ENCODE results near the gene RCBTB1. TPM values are rescaled to one million over a fixed set of nuclear protein-coding genes. Genes with fewer than 3 reads are reported as not detected.

RCBTB1 gene
- total RNA-seq, 2 experiments from 2014 or later = 18.6 to 19.3 TPM

DNA sequence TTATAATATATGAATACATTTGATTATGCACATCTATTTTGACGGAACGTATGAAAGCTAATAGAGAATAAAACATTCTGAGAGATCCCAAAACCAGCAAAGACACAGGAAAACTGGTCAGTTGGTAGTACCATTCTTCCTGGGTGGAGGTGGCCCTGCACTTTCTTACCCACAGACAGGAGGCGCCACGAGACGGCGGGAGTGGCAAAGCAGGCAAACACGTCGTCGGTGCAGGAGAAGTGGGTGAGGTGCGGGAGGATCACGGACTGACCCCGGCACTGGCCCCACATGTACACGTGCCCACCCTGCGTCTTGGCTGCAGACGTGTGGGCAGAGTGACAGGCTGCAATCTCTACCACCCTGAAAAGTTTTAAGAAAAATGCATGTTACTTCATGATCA lies 36.1 kb downstream of the RCBTB1 start:
- Mint-ChIP-seq H3K4me3 (no peak overlapping the region), H3K9me3 (ENCODE audit: insufficient read depth) (no peaks in the 10 kb centered on the region), H3K27ac (no peak overlapping the region), H3K36me3 (ENCODE audit: low read depth) (peaks cover 30% of the 10 kb centered on the region), H3K4me1 (ENCODE audit: low read depth) (peaks cover 3% of the 10 kb centered on the region), H3K27me3 (ENCODE audit: low read depth) (no peaks in the 10 kb centered on the region)
- DNase-seq (no peak), ATAC-seq (no peak)
- POLR2A ChIA-PET = interaction anchor here (0.6 kb wide), 2 partner anchors 20 to 59 kb away, joined by 4 to 5 read pairs; no protein-coding TSS in a partner anchor
- CTCF ChIA-PET = interaction anchor here (1.3 kb wide), 1 partner anchor 58 kb away, joined by 4 read pairs; no protein-coding TSS in a partner anchor

DNA sequence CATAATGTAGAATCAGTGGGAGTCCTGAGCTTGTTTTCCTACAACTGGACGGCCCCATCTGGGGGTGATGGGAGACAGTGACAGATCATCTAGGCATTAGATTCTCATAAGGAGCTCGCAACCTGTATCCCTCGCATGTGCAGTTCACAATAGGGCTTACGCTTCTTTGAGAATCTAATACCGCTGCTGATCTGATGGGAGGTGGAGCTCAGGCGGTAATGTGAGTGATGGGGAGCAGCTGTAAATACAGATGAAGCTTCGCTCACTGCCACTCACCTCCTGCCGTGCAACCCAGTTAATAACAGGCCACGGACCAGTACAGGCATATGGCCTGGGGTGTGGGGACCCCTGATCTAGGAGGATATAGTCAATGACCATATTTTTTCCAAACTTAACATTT lies 38.8 kb downstream of the RCBTB1 start:
- Mint-ChIP-seq H3K27ac (no peak overlapping the region), H3K4me3 (no peak overlapping the region), H3K9me3 (ENCODE audit: insufficient read depth) (no peaks in the 10 kb centered on the region), H3K27me3 (ENCODE audit: low read depth) (no peaks in the 10 kb centered on the region), H3K36me3 (ENCODE audit: low read depth) (peaks cover 34% of the 10 kb centered on the region), H3K4me1 (ENCODE audit: low read depth) (peaks cover 3% of the 10 kb centered on the region)
- ATAC-seq = no peak
- POLR2A ChIA-PET = no interaction called here
- no peak for DNase-seq
- CTCF ChIA-PET = interaction anchor here (0.5 kb wide), 1 partner anchor 14 kb away, joined by 3 read pairs; no protein-coding TSS in a partner anchor

DNA sequence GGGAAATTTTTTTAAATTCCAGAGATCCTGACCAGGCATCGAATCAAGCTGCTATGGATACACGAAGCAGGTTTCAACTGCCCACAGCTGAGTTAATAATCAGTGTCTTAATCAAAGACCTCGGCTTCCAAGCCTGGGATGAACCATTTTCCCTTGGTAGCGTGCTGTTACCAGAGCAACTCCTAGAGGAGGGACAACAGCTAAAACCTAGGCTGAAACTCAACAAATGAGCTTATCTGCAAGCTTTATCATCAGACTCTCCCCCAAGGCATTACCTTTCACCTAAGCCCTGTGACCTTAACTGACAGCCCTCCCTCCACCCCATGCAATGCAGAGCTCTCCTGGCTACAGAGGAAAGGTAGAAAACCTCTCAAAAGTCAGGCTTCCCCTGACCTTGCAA lies 39.7 kb downstream of the RCBTB1 start:
- Mint-ChIP-seq H3K9me3 (ENCODE audit: insufficient read depth) (no peaks in the 10 kb centered on the region), H3K4me3 (no peak overlapping the region), H3K4me1 (ENCODE audit: low read depth) (peaks cover 4% of the 10 kb centered on the region), H3K27ac (no peak overlapping the region), H3K36me3 (ENCODE audit: low read depth) (peaks cover 34% of the 10 kb centered on the region), H3K27me3 (ENCODE audit: low read depth) (no peaks in the 10 kb centered on the region)
- no peak for DNase-seq
- ATAC-seq = no peak
- CTCF ChIA-PET = no interaction called here
- POLR2A ChIA-PET = no interaction called here

DNA sequence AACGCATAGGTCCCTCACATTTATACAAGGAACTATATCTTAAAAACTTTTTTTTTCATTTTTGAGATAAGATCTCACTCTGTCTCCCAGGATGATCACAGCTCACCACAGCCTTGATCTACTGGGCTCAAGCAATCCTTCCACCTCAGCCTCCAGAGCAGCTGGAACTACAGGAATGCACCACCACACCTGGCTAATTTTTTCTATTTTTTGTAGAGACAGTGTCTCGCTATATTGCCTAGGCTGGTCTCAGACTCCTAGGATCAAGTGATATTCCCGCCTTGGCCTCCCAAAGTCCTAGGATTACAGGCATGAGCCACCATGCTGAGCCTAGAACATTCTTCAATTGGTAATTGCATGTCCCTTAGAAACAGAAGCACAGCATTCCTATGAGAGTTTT lies 41.7 kb downstream of the RCBTB1 start:
- Mint-ChIP-seq H3K4me3 (no peak overlapping the region), H3K9me3 (ENCODE audit: insufficient read depth) (no peaks in the 10 kb centered on the region), H3K27me3 (ENCODE audit: low read depth) (no peaks in the 10 kb centered on the region), H3K4me1 (ENCODE audit: low read depth) (peaks cover 21% of the 10 kb centered on the region), H3K27ac (no peak overlapping the region), H3K36me3 (ENCODE audit: low read depth) (peaks cover 44% of the 10 kb centered on the region)
- ChIA-PET CTCF (no interaction called here), POLR2A (no interaction called here)
- DNase-seq = no peak
- no peak for ATAC-seq

- CTCF ChIA-PET = interaction anchor here (1.1 to 1.6 kb wide), 3 partner anchors 10 to 88 kb away, joined by 3 to 4 read pairs (median 3); partner anchors contain the start of gene ARL11
- peak; percentile 36 for ATAC-seq
Measured at GRCh38 chr13:49540552-49540951, 44.8 kb downstream of the RCBTB1 start.

GRCh38 chr13:49539746-49540145 lies 45.6 kb downstream of the RCBTB1 start:
- no peak for DNase-seq
- Mint-ChIP-seq H3K4me3 (no peak overlapping the region), H3K4me1 (ENCODE audit: low read depth) (peaks cover 21% of the 10 kb centered on the region), H3K9me3 (ENCODE audit: insufficient read depth) (no peaks in the 10 kb centered on the region), H3K27ac (peak overlapping the region; percentile 77), H3K36me3 (ENCODE audit: low read depth) (peaks cover 30% of the 10 kb centered on the region), H3K27me3 (ENCODE audit: low read depth) (no peaks in the 10 kb centered on the region)
- ChIA-PET POLR2A (interaction anchor here (0.5 to 1.0 kb wide), 4 partner anchors 9 to 430 kb away, joined by 3 to 4 read pairs (median 3); no protein-coding TSS in a partner anchor), CTCF (interaction anchor here (1.0 to 1.6 kb wide), 5 partner anchors 10 to 88 kb away, joined by 3 to 4 read pairs (median 3); partner anchors contain the start of gene ARL11)
- ATAC-seq = no peak

More at GRCh38 chr13:49540552-49540951, 44.8 kb downstream of the RCBTB1 start:
- H3K4me3 Mint-ChIP-seq = peak overlapping the region; percentile 47
- H3K27ac Mint-ChIP-seq = peak overlapping the region; percentile 77
- peaks cover 35% of the 10 kb centered on the region for H3K36me3 Mint-ChIP-seq (ENCODE audit: low read depth)
- H3K4me1 Mint-ChIP-seq (ENCODE audit: low read depth) = peaks cover 21% of the 10 kb centered on the region
- DNase-seq = peak; percentile 22
- H3K27me3 Mint-ChIP-seq (ENCODE audit: low read depth) = no peaks in the 10 kb centered on the region
- H3K9me3 Mint-ChIP-seq (ENCODE audit: insufficient read depth) = no peaks in the 10 kb centered on the region
- POLR2A ChIA-PET = interaction anchor here (0.7 to 1.0 kb wide), 3 partner anchors 10 to 71 kb away, joined by 3 read pairs; no protein-coding TSS in a partner anchor

- ChIA-PET CTCF (interaction anchor here (1.0 to 1.6 kb wide), 4 partner anchors 11 to 89 kb away, joined by 3 to 4 read pairs (median 3); partner anchors contain the start of gene ARL11), POLR2A (interaction anchor here (0.5 to 0.9 kb wide), 2 partner anchors 44 to 430 kb away, joined by 3 to 4 read pairs; no protein-coding TSS in a partner anchor)
- H3K36me3 Mint-ChIP-seq (ENCODE audit: low read depth) = peaks cover 28% of the 10 kb centered on the region
- DNase-seq (no peak), ATAC-seq (no peak)
- H3K4me1 Mint-ChIP-seq (ENCODE audit: low read depth) = peaks cover 21% of the 10 kb centered on the region
- no peaks in the 10 kb centered on the region for H3K9me3 Mint-ChIP-seq (ENCODE audit: insufficient read depth)
- H3K27me3 Mint-ChIP-seq (ENCODE audit: low read depth) = no peaks in the 10 kb centered on the region
- H3K27ac Mint-ChIP-seq = peak overlapping the region; percentile 72
- H3K4me3 Mint-ChIP-seq = no peak overlapping the region
Measured at GRCh38 chr13:49539313-49539712, 46.0 kb downstream of the RCBTB1 start.

DNA sequence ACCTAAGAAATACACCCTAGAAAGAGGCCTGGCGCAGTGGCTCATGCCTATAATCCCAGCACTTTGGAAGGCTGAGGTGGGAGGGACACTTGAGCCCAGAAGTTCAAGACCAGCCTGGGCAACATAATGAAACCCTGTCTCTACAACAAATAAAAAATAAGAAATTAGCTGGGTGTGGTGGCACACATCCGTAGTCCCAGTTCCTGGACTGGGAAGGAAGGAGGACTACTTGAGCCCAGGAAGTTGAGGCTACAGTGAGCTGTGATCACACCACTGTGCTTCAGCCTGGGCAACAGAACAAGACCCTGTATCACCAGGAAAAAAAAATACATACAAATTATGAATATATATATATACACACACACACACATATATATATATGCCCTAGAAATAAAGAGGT lies 47.0 kb downstream of the RCBTB1 start:
- CTCF ChIA-PET = interaction anchor here (1.5 kb wide), 1 partner anchor 13 kb away, joined by 3 read pairs; no protein-coding TSS in a partner anchor
- ATAC-seq = no peak
- POLR2A ChIA-PET = interaction anchor here (0.6 kb wide), 1 partner anchor 376 kb away, joined by 4 read pairs; no protein-coding TSS in a partner anchor
- no peak overlapping the region for H3K27ac Mint-ChIP-seq
- no peaks in the 10 kb centered on the region for H3K27me3 Mint-ChIP-seq (ENCODE audit: low read depth)
- H3K4me1 Mint-ChIP-seq (ENCODE audit: low read depth) = peaks cover 21% of the 10 kb centered on the region
- DNase-seq = no peak
- H3K9me3 Mint-ChIP-seq (ENCODE audit: insufficient read depth) = no peaks in the 10 kb centered on the region
- no peak overlapping the region for H3K4me3 Mint-ChIP-seq
- peaks cover 32% of the 10 kb centered on the region for H3K36me3 Mint-ChIP-seq (ENCODE audit: low read depth)

- H3K27me3 Mint-ChIP-seq (ENCODE audit: low read depth) = no peaks in the 10 kb centered on the region
- H3K4me1 Mint-ChIP-seq (ENCODE audit: low read depth) = peaks cover 21% of the 10 kb centered on the region
- ChIA-PET POLR2A (interaction anchor here (0.6 kb wide), 1 partner anchor 350 kb away, joined by 4 read pairs; no protein-coding TSS in a partner anchor), CTCF (no interaction called here)
- peaks cover 32% of the 10 kb centered on the region for H3K36me3 Mint-ChIP-seq (ENCODE audit: low read depth)
- DNase-seq (no peak), ATAC-seq (no peak)
- H3K9me3 Mint-ChIP-seq (ENCODE audit: insufficient read depth) = no peaks in the 10 kb centered on the region
- H3K4me3 Mint-ChIP-seq = no peak overlapping the region
- H3K27ac Mint-ChIP-seq = no peak overlapping the region
Measured at GRCh38 chr13:49536144-49536873, 49.0 kb downstream of the RCBTB1 start.

DNA sequence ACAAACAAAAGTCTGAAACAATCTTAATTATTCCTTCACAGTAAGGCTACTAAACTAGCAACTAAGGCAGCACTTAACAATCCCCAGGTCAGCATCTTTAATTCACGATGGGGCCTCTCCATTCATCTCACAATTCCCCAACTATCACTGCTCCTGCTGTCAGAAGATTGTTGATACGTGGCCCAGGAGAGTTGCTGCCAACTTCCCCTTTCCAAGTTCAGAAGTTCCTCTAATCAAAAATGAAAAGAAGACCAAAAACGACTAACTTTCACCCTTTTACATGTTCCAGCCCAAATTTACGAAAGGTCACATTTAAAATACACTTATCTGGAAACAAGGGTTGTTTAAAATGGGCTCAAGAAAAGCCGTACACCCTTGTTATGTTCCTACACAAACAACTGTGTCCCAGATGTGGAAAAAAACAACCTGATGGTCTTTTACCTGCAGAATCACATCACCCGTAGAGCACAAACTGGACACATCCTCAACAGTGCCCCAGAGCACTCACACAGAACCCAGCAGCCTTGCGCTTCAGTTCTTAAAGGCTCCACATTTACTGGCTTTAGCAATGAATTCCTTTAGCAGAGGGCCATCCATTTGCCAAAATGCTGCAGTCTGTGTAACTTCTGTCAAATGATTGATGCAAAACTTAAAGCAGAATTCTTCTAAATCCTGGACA lies 51.6 kb downstream of the RCBTB1 start:
- DNase-seq = no peak
- H3K27ac Mint-ChIP-seq = no peak overlapping the region
- no peaks in the 10 kb centered on the region for H3K9me3 Mint-ChIP-seq (ENCODE audit: insufficient read depth)
- no peaks in the 10 kb centered on the region for H3K4me1 Mint-ChIP-seq (ENCODE audit: low read depth)
- H3K4me3 Mint-ChIP-seq = no peak overlapping the region
- peaks cover 27% of the 10 kb centered on the region for H3K36me3 Mint-ChIP-seq (ENCODE audit: low read depth)
- ATAC-seq = no peak
- H3K27me3 Mint-ChIP-seq (ENCODE audit: low read depth) = no peaks in the 10 kb centered on the region
- ChIA-PET POLR2A (no interaction called here), CTCF (no interaction called here)

GRCh38 chr13:49533011-49533410 lies 52.3 kb downstream of the RCBTB1 start:
- no peak overlapping the region for H3K4me3 Mint-ChIP-seq
- no peaks in the 10 kb centered on the region for H3K9me3 Mint-ChIP-seq (ENCODE audit: insufficient read depth)
- ChIA-PET POLR2A (no interaction called here), CTCF (no interaction called here)
- H3K27ac Mint-ChIP-seq = no peak overlapping the region
- H3K4me1 Mint-ChIP-seq (ENCODE audit: low read depth) = no peaks in the 10 kb centered on the region
- H3K27me3 Mint-ChIP-seq (ENCODE audit: low read depth) = no peaks in the 10 kb centered on the region
- peaks cover 28% of the 10 kb centered on the region for H3K36me3 Mint-ChIP-seq (ENCODE audit: low read depth)
- ATAC-seq (no peak), DNase-seq (no peak)

- ChIA-PET POLR2A (no interaction called here), CTCF (no interaction called here)
- Mint-ChIP-seq H3K4me1 (ENCODE audit: low read depth) (no peaks in the 10 kb centered on the region), H3K9me3 (ENCODE audit: insufficient read depth) (no peaks in the 10 kb centered on the region), H3K4me3 (no peak overlapping the region), H3K36me3 (ENCODE audit: low read depth) (peaks cover 29% of the 10 kb centered on the region), H3K27me3 (ENCODE audit: low read depth) (no peaks in the 10 kb centered on the region), H3K27ac (no peak overlapping the region)
- no peak for ATAC-seq
- no peak for DNase-seq
Measured at GRCh38 chr13:49532593-49532992, 52.8 kb downstream of the RCBTB1 start.

All from activated CD8-positive, alpha-beta T cell treated with anti-CD3 and anti-CD28 coated beads, Interleukin-2, amount 10 ng/mL, durations not matched to agents 7 days and 5 days (primary cell).